OCI-LY1 (cell line): Measurements from ENCODE around the gene SLC33A1.

ENCODE experiments used
- CTCF ChIP-seq: fragments of 200-600 bp; sonication (generic), shearing (Covaris generic); IDR thresholded peaks from 2 replicates; pipeline ENCODE4 v1.5.1; 2017; ENCODE audit warnings: mild to moderate bottlenecking, antibody characterized with exemption, low read length, moderate library complexity, mixed read lengths
- EZH2 ChIP-seq: fragments of 200-600 bp; sonication (generic), shearing (Covaris generic); IDR thresholded peaks from 2 replicates; pipeline ENCODE4 v1.8.0; 2017; ENCODE audit warnings: borderline replicate concordance, mixed run types, mild to moderate bottlenecking, antibody characterized with exemption, low read length, moderate library complexity, mixed read lengths

- TF ChIP-seq CTCF (peak; percentile 7; the same call in 1 of the 2 replicates), EZH2 (no peak)
Observed at GRCh38 chr3:155869691-155870090, 15.5 kb upstream of the SLC33A1 start.
